GM21529 (cell line): ENCODE data around the gene GBF1.

Experiments
- ATAC-seq: cut with Tn5 transposase; IDR thresholded peaks from one replicate; pipeline ENCODE4 v1.9.1; 2021; ENCODE audit not compliant: unreplicated experiment

The GBF1 gene

GRCh38 chr10:102394801-102395399 lies 149.6 kb downstream of the GBF1 start:
- ATAC-seq, result no peak

GRCh38 chr10:102395400-102396316 lies 150.3 kb downstream of the GBF1 start, which contains the start of gene NFKB2:
Gene NFKB2 (plus strand): TSS chr10:102395705. CDS start chr10:102395960, 255 bp downstream.
- peak; percentile 28 for ATAC-seq

- ATAC-seq, result no peak
Measured at GRCh38 chr10:102396317-102396650, 151.0 kb downstream of the GBF1 start.

GRCh38 chr10:102396730-102397151 lies 151.4 kb downstream of the GBF1 start:
- no peak for ATAC-seq

- ATAC-seq, result no peak
Measured at GRCh38 chr10:102397222-102398171, 152.2 kb downstream of the GBF1 start.

- no peak for ATAC-seq
Measured at GRCh38 chr10:102398172-102399020, 153.1 kb downstream of the GBF1 start.

GRCh38 chr10:102399217-102400021 lies 154.1 kb downstream of the GBF1 start:
- peak; percentile 43 for ATAC-seq

GRCh38 chr10:102400076-102400475 lies 154.7 kb downstream of the GBF1 start:
- ATAC-seq, result no peak

- no peak for ATAC-seq
Measured at GRCh38 chr10:102400598-102401341, 155.4 kb downstream of the GBF1 start.

- ATAC-seq, result no peak
Measured at GRCh38 chr10:102401342-102401654, 156.0 kb downstream of the GBF1 start.

- ATAC-seq, result no peak
Measured at GRCh38 chr10:102401735-102402511, 156.6 kb downstream of the GBF1 start.

- no peak for ATAC-seq
Measured at GRCh38 chr10:102402512-102402896, 157.2 kb downstream of the GBF1 start.

- ATAC-seq, result no peak
Measured at GRCh38 chr10:102403115-102403514, 157.8 kb downstream of the GBF1 start.

- ATAC-seq, result no peak
Measured at GRCh38 chr10:102404361-102405107, 159.2 kb downstream of the GBF1 start.

GRCh38 chr10:102405108-102405571 lies 159.8 kb downstream of the GBF1 start:
- ATAC-seq, result no peak

GRCh38 chr10:102405632-102406031 lies 160.3 kb downstream of the GBF1 start:
- ATAC-seq, result no peak

- ATAC-seq, result no peak
Measured at GRCh38 chr10:102406815-102407214, 161.5 kb downstream of the GBF1 start.
